GM12878 (cell line): ENCODE measurements around the gene TBX4. TPM values are rescaled to one million over a fixed set of nuclear protein-coding genes. Genes with fewer than 3 reads are reported as not detected.

Experiments used
- ATAC-seq: fragments of 200-7000 bp; cut with Tn5 transposase; 3 replicates; pipeline ENCODE4 v1.9.1; 2020; ENCODE audit warnings: mild to moderate bottlenecking, moderate library complexity
- BruUV-seq: library from RNA; stranded (reverse); fragments of 400-500 nt; replicated peaks from 2 replicates; lab custom pipeline; 2021; lab: Mats Ljungman, UMichigan
- CTCF ChIA-PET: fragments of 300-600 bp; sonication (Branson Sonifier 250); formaldehyde crosslinking; extraction: SDS; loops from one replicate; lab custom pipeline; 2021; ENCODE audit warnings: inconsistent platforms; lab: Yijun Ruan, JAX
- POLR2A ChIA-PET: fragments of 350-600 bp; formaldehyde crosslinking; extraction: SDS; loops from one replicate; lab custom pipeline; 2021; ENCODE audit warnings: inconsistent platforms; lab: Charles Lee
- RAD21 ChIA-PET: fragments of 300-600 bp; sonication (Branson Sonifier 250); formaldehyde crosslinking; loops from one replicate; lab custom pipeline; 2023; ENCODE audit warnings: antibody characterized with exemption; ENCODE audit not compliant: unreplicated experiment; lab: Charles Lee
- SMC1A ChIA-PET: fragments of 300-600 bp; sonication (Branson Sonifier 250); formaldehyde crosslinking; loops from one replicate; lab custom pipeline; 2023; ENCODE audit not compliant: unreplicated experiment, uncharacterized antibody; lab: Charles Lee
- DNase-seq: peaks from one replicate; pipeline ENCODE4 v3.0.0-alpha.2; 2011; ENCODE audit warnings: low read depth, low spot score
- FAIRE-seq: peaks from 3 replicates; lab custom pipeline; 2011; peaks lifted over from hg19 to GRCh38; lab: Jason Lieb, UNC
- H2AFZ ChIP-seq: 2 replicates; pipeline ENCODE4 v1.6.0; 2011; ENCODE audit warnings: low read depth, low read length, control low read depth; ENCODE audit not compliant: control insufficient read depth
- H3K27ac ChIP-seq: 2 replicates; pipeline ENCODE4 v1.5.1; 2011; ENCODE audit warnings: control low read depth; ENCODE audit not compliant: control insufficient read depth, insufficient read depth
- H3K27me3 ChIP-seq, 2 experiments: replicated peaks in 1 of 2; 2 replicates each; pipeline versions ENCODE4 v1.6.0 to v1.6.1; 2011; ENCODE audit warnings: low read length in 1 of 2; ENCODE audit not compliant: control insufficient read depth in 2 of 2, insufficient read depth in 2 of 2
- H3K36me3 ChIP-seq, 2 experiments: 2 replicates each; pipeline ENCODE4 v1.5.1; 2011; ENCODE audit warnings: low read length in 1 of 2; ENCODE audit not compliant: control insufficient read depth in 2 of 2, insufficient read depth in 2 of 2
- H3K4me1 ChIP-seq: 2 replicates; pipeline ENCODE4 v1.6.1; 2011; ENCODE audit warnings: mild to moderate bottlenecking, low read length, moderate library complexity, mixed read lengths; ENCODE audit not compliant: control insufficient read depth, insufficient read depth
- H3K4me2 ChIP-seq: 2 replicates; pipeline ENCODE4 v1.6.0; 2011; ENCODE audit warnings: control low read depth; ENCODE audit not compliant: control insufficient read depth, insufficient read depth
- H3K4me3 ChIP-seq: fragments of 200-600 bp; sonication (generic); 2 replicates; pipeline ENCODE4 v1.5.1; 2016
- H3K79me2 ChIP-seq: 2 replicates; pipeline ENCODE4 v1.6.0; 2011; ENCODE audit warnings: low read length; ENCODE audit not compliant: control insufficient read depth, insufficient read depth
- H3K9ac ChIP-seq: 2 replicates; pipeline ENCODE4 v1.8.0; 2011; ENCODE audit warnings: low read length, control low read depth, mixed read lengths; ENCODE audit not compliant: control insufficient read depth, insufficient read depth
- H3K9me3 ChIP-seq: replicated peaks from 3 replicates; pipeline ENCODE4 v1.5.1; 2011; ENCODE audit warnings: mild to moderate bottlenecking, low read length; ENCODE audit not compliant: control insufficient read depth, insufficient read depth
- H4K20me1 ChIP-seq: 2 replicates; pipeline ENCODE4 v1.6.0; 2011; ENCODE audit not compliant: control insufficient read depth, insufficient read depth
- ASH2L ChIP-seq: fragments of 300-600, 200-600 bp; sonication (generic); IDR thresholded peaks from 2 replicates; pipeline ENCODE4 v1.6.1; 2017; ENCODE audit warnings: low read depth, mild to moderate bottlenecking, borderline replicate concordance
- CBX3 ChIP-seq: fragments of 200-600 bp; sonication (generic); IDR thresholded peaks from 2 replicates; pipeline ENCODE4 v1.6.1; 2016; ENCODE audit warnings: low read depth, borderline replicate concordance
- MTA2 ChIP-seq: fragments of 450-650 bp; IDR thresholded peaks from 2 replicates; pipeline ENCODE4 v1.6.1; 2016; ENCODE audit warnings: low read depth, mild to moderate bottlenecking, moderate library complexity
- PAX5 ChIP-seq: IDR thresholded peaks from 2 replicates; pipeline ENCODE4 v1.6.1; 2011; ENCODE audit warnings: low read depth, low read length, borderline replicate concordance
- POLR2A ChIP-seq: IDR thresholded peaks from 2 replicates; pipeline ENCODE4 v1.6.1; 2011; ENCODE audit warnings: low read depth, mild to moderate bottlenecking, low read length
- SMARCA5 ChIP-seq: fragments of 450-650 bp; IDR thresholded peaks from 2 replicates; pipeline ENCODE4 v1.6.1; 2017; ENCODE audit warnings: mild to moderate bottlenecking
- STAT3 ChIP-seq: IDR thresholded peaks from 2 replicates; pipeline ENCODE4 v1.6.1; 2011; ENCODE audit warnings: low read depth, low read length, improper control_type of control experiment
- TBL1XR1 ChIP-seq: IDR thresholded peaks from 2 replicates; pipeline ENCODE4 v1.6.1; 2012; ENCODE audit warnings: low read depth, low read length, improper control_type of control experiment
- TCF3 ChIP-seq: IDR thresholded peaks from 2 replicates; pipeline ENCODE4 v1.6.1; 2012; ENCODE audit warnings: low read depth, mild to moderate bottlenecking, low read length, borderline replicate concordance; ENCODE audit not compliant: insufficient read depth
- WRNIP1 ChIP-seq: IDR thresholded peaks from 2 replicates; pipeline ENCODE4 v1.6.1; 2011; ENCODE audit warnings: low read depth, low read length, improper control_type of control experiment, borderline replicate concordance
- ZBED1 ChIP-seq: IDR thresholded peaks from 2 replicates; pipeline ENCODE4 v1.6.1; 2016; ENCODE audit warnings: borderline replicate concordance
- ZNF207 ChIP-seq: fragments of 450-650 bp; IDR thresholded peaks from 2 replicates; pipeline ENCODE4 v1.6.1; 2014; ENCODE audit warnings: antibody characterized with exemption, mild to moderate bottlenecking, borderline replicate concordance
- ZNF217 ChIP-seq: fragments of 450-650 bp; IDR thresholded peaks from 2 replicates; pipeline ENCODE4 v1.6.1; 2017; ENCODE audit warnings: antibody characterized with exemption, mild to moderate bottlenecking
- ZZZ3 ChIP-seq: IDR thresholded peaks from 2 replicates; pipeline ENCODE4 v1.6.1; 2011; ENCODE audit warnings: low read depth; ENCODE audit not compliant: control insufficient read depth, insufficient read length
- WGBS: methylation state at CpG from one replicate; pipeline ENCODE4 v1.1.6; 2016; ENCODE audit warnings: low lambda C conversion rate; ENCODE audit not compliant: insufficient replicate concordance, insufficient coverage; ENCODE audit errors: missing lambda C conversion rate; 5-methylcytosine and 5-hydroxymethylcytosine counted together
- in situ Hi-C: fragments of 300-500 bp; cut with MboI; formaldehyde crosslinking; loops from 9 replicates; pipeline ENCODE4 v1.14.3; 2018; ENCODE audit warnings: mixed read lengths
- intact Hi-C: fragments of 100-400 bp; cut with micrococcal nuclease; formaldehyde crosslinking; loops from one replicate; pipeline ENCODE4 v1.14.2; 2022; ENCODE audit not compliant: unreplicated experiment
- polyA plus RNA-seq, 11 experiments: library from polyadenylated mRNA; depleted of rRNA in 4 of 11; unstranded in 6 of 11; stranded (reverse) in 5 of 11; fragments of >200 nt; fragmentation: Nextera tagmentation in 4 of 11; fragmentation: Illumina TruSeq in 1 of 11; extraction: Ambion mirVana in 4 of 11; extraction: Trizol in 1 of 11; gene quantifications; 1 replicate in 1 of 11; 2 replicates in 10 of 11; pipeline versions ENCODE4 v1.2.1 to v1.2.3, GENCODE V29; 2011 to 2016; ENCODE audit warnings: inconsistent platforms in 2 of 11, missing spikeins in 2 of 11, low read depth in 1 of 11
- total RNA-seq, 4 experiments: library from RNA; depleted of rRNA in 3 of 4; stranded (reverse); fragments of >200 nt in 3 of 4; fragmentation: Illumina TruSeq in 1 of 4; extraction: Trizol in 1 of 4; gene quantifications; 2 replicates each; pipeline versions ENCODE4 v1.2.1 to v1.2.3, GENCODE V29; 2013 to 2021
- TF ChIP-seq, protein P1 (sequence below): IDR thresholded peaks from 2 replicates; pipeline ENCODE4 v1.6.1; 2011; ENCODE audit warnings: low read depth, mild to moderate bottlenecking, low read length, moderate library complexity, borderline replicate concordance; ENCODE audit errors: extremely low read depth
- TF ChIP-seq, protein P2 (sequence below): fragments of 450-650 bp; IDR thresholded peaks from 2 replicates; pipeline ENCODE4 v1.6.1; 2018; ENCODE audit warnings: borderline replicate concordance, mild to moderate bottlenecking; ENCODE audit not compliant: partially characterized antibody
- TF ChIP-seq, protein P3 (sequence below): fragments of 150-350 bp; IDR thresholded peaks from 2 replicates; pipeline ENCODE4 v1.6.1; 2014; ENCODE audit warnings: mild to moderate bottlenecking, low read depth, low read length

TBX4 gene
- total and polyA plus RNA-seq, 10 of the 15 experiments (the other 5 are each of a cell fraction or from before 2014, with no cell fraction given), result 0.01 TPM; not detected in 9

DNA sequence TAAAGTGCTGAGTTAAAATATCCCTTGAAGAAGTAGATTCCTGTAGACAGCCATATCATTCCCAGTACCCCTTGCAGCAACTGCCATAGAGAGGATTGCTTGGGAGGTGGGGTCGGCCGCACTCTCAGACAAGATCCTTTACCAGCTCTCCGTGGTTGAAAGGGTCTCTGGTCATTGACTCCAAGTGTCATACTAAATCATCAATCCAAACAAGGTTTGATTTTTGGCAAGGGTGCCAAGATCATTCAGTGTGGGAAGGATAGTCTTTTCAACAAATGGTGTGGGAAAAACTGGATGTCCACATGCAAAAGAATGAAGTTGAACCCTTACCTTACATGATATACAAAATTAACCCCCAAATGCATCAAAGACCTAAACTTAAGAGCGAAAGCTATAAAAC, 30.8 kb upstream of the TBX4 start (continued):
- TF ChIP-seq CBX3 (no peak), PAX5 (no peak), SMARCA5 (no peak), ZZZ3 (no peak), ZBED1 (no peak), TCF3 (no peak), ASH2L (no peak), ZNF207 (no peak), TBL1XR1 (no peak), POLR2A (no peak), ZNF217 (no peak)
- TF ChIP-seq, protein P1, sequence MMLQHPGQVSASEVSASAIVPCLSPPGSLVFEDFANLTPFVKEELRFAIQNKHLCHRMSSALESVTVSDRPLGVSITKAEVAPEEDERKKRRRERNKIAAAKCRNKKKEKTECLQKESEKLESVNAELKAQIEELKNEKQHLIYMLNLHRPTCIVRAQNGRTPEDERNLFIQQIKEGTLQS, result no peak

DNA sequence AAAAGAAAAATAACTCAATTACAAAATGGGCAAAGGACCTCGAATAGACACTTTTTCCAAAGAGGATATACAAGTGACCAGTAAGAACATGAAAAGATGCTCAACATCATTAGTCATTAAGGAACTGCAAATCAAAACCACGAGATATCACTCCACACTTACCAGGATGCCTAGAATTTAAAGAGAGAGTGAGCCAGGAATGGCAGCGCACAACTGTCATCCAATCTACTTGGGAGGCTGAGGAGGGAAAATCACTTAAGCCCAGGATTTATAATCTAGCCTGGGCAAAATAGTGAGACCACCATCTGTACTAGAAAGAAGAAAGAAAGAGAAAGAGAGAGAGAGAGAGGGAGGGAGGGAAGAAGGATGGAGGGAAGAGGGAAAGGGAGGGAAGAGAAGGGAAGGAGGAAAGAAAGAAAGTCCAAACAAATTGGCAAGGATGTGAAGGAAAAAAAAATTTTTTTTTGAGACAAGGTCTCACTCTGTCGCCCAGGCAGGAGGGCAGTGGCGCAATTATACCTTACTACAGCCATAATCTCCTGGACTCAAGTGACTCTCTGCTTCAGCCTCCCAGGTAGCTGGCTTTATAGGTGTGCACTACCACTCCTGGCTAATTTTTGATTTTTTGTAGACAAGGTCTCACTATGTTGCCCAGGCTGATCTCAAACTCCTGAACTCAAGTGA, 30.0 kb upstream of the TBX4 start:
- Histone ChIP-seq H3K9ac (no peak overlapping the region), H3K4me1 (no peaks in the 10 kb centered on the region), H3K4me2 (no peak overlapping the region), H3K36me3 (no peaks in the 10 kb centered on the region), H3K27ac (no peak overlapping the region), H4K20me1 (no peaks in the 10 kb centered on the region), H3K9me3 (no peaks in the 10 kb centered on the region; the same call in 2 of the 3 replicates), H3K27me3 (peaks cover 0 to 2% of the 10 kb centered on the region in 2 experiments; a peak in 2 of 4 replicates), H3K79me2 (no peaks in the 10 kb centered on the region), H3K4me3 (no peak overlapping the region), H2AFZ (no peak overlapping the region)
- ChIA-PET SMC1A (no interaction called here), CTCF (no interaction called here), RAD21 (no interaction called here), POLR2A (no interaction called here)
- 21% methylated on average over 5 of the region's 5 CpGs for WGBS
- DNase-seq, result no peak
- no peak for ATAC-seq
- no TSS peak for BruUV-seq
- FAIRE-seq, result no peak
- in situ Hi-C loops (loop anchor here (5.0 kb wide), 1 partner anchor 130 kb away; no protein-coding TSS in a partner anchor), intact Hi-C loops (no loop called here)
- TF ChIP-seq WRNIP1 (no peak), MTA2 (no peak), STAT3 (no peak)
- TF ChIP-seq, protein P2, sequence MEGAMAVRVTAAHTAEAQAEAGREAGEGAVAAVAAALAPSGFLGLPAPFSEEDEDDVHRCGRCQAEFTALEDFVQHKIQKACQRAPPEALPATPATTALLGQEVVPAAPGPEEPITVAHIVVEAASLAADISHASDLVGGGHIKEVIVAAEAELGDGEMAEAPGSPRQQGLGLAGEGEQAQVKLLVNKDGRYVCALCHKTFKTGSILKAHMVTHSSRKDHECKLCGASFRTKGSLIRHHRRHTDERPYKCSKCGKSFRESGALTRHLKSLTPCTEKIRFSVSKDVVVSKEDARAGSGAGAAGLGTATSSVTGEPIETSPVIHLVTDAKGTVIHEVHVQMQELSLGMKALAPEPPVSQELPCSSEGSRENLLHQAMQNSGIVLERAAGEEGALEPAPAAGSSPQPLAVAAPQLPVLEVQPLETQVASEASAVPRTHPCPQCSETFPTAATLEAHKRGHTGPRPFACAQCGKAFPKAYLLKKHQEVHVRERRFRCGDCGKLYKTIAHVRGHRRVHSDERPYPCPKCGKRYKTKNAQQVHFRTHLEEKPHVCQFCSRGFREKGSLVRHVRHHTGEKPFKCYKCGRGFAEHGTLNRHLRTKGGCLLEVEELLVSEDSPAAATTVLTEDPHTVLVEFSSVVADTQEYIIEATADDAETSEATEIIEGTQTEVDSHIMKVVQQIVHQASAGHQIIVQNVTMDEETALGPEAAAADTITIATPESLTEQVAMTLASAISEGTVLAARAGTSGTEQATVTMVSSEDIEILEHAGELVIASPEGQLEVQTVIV, result peak; percentile 18
- TF ChIP-seq, protein P3, sequence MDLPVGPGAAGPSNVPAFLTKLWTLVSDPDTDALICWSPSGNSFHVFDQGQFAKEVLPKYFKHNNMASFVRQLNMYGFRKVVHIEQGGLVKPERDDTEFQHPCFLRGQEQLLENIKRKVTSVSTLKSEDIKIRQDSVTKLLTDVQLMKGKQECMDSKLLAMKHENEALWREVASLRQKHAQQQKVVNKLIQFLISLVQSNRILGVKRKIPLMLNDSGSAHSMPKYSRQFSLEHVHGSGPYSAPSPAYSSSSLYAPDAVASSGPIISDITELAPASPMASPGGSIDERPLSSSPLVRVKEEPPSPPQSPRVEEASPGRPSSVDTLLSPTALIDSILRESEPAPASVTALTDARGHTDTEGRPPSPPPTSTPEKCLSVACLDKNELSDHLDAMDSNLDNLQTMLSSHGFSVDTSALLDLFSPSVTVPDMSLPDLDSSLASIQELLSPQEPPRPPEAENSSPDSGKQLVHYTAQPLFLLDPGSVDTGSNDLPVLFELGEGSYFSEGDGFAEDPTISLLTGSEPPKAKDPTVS, result no peak
